Lung (tissue), 12 donors: Measurements from ENCODE around the gene PACRG. TPM values are rescaled to one million over a fixed set of nuclear protein-coding genes. Genes with fewer than 3 reads are reported as not detected.
A peak's percentile ranks its signal among the peaks of the same experiment; 100 is the strongest.

Experiments used
- ATAC-seq: fragments of 200-7000 bp; cut with Tn5 transposase; one replicate; pipeline ENCODE4 v1.9.1; 2020; ENCODE audit warnings: moderate number of reproducible peaks; ENCODE audit not compliant: insufficient read depth, low FRiP score
- DNase-seq, 3 donors: peaks; one replicate each; pipeline ENCODE4 v3.0.0-alpha.2; 2013 to 2017
- H3K27ac ChIP-seq, 2 donors: one replicate each; pipeline ENCODE4 v1.5.1; 2013; ENCODE audit warnings: mild to moderate bottlenecking in 2 of 2, moderate library complexity in 2 of 2, control low read depth in 1 of 2, inconsistent platforms in 1 of 2, low read depth in 1 of 2, low read length in 1 of 2
- H3K27me3 ChIP-seq, 3 donors: one replicate each; pipeline ENCODE4 v1.5.1; 2013; ENCODE audit warnings: low read length in 2 of 3; ENCODE audit not compliant: control insufficient read depth in 3 of 3, insufficient read depth in 3 of 3
- H3K36me3 ChIP-seq, 4 donors: one replicate each; pipeline ENCODE4 v1.5.1; 2013; ENCODE audit warnings: low read length in 4 of 4, mild to moderate bottlenecking in 1 of 4, moderate library complexity in 1 of 4; ENCODE audit not compliant: control insufficient read depth in 4 of 4, insufficient read depth in 4 of 4
- H3K4me1 ChIP-seq, 5 donors: one replicate each; pipeline ENCODE4 v1.5.1; 2013; ENCODE audit warnings: low read length in 5 of 5, mild to moderate bottlenecking in 2 of 5, moderate library complexity in 1 of 5; ENCODE audit not compliant: control insufficient read depth in 5 of 5, insufficient read depth in 5 of 5
- H3K4me3 ChIP-seq: one replicate; pipeline ENCODE4 v1.5.1; 2013; ENCODE audit warnings: mild to moderate bottlenecking, control low read depth, moderate library complexity
- H3K9ac ChIP-seq, 2 donors: one replicate each; pipeline ENCODE4 v1.5.1; 2013; ENCODE audit warnings: low read length in 2 of 2, control low read depth in 1 of 2; ENCODE audit not compliant: insufficient read depth in 1 of 2
- H3K9me3 ChIP-seq, 4 donors: one replicate each; pipeline ENCODE4 v1.5.1; 2013; ENCODE audit warnings: low read length in 3 of 4, mild to moderate bottlenecking in 1 of 4, moderate library complexity in 1 of 4; ENCODE audit not compliant: control insufficient read depth in 4 of 4, insufficient read depth in 3 of 4
- CTCF ChIP-seq: IDR thresholded peaks from 2 replicates; pipeline ENCODE4 v1.5.1; 2012; ENCODE audit warnings: mild to moderate bottlenecking; ENCODE audit errors: control extremely low read depth, extremely low read depth
- WGBS, 2 donors: extraction: QIAGEN DNeasy Blood & Tissue Kit; methylation state at CpG; one replicate each; pipeline ENCODE4 v1.1.7; 2013; 5-methylcytosine and 5-hydroxymethylcytosine counted together
- polyA plus RNA-seq, 2 donors: library from polyadenylated mRNA; stranded (reverse); fragments of 200-250 nt; gene quantifications; one replicate each; pipeline ENCODE4 v1.2.1, GENCODE V29; 2013
- total RNA-seq, 2 donors: library from RNA; depleted of rRNA in 1 of 2; stranded (reverse); fragments of >200 nt in 1 of 2; gene quantifications; one replicate each; pipeline ENCODE4 v1.2.1, GENCODE V29; 2014 to 2021
- donor health status: control.
- donor health status: control.
- donor health status: Bipolar disorder and iron deficiency.
- donor health status: healthy.
- donor health status: DM: yes; HTN: yes; CAD: no.

The PACRG gene
- total and polyA plus RNA-seq, 4 donors = 3.8 to 26.6 (median 7.4) TPM

- H3K4me3 ChIP-seq = no peak overlapping the region
- H3K9ac ChIP-seq = no peak overlapping the region
- DNase-seq (no peak), ATAC-seq (peak; percentile 31)
- WGBS, 2 donors = 78 to 84% methylated on average over 10 of the region's 10 CpGs
- no peaks in the 10 kb centered on the region for H3K9me3 ChIP-seq
- H3K27ac ChIP-seq = peak overlapping the region in 1 of 2 donors; percentile 37
- no peaks in the 10 kb centered on the region for H3K36me3 ChIP-seq
- TF ChIP-seq CTCF = no peak
- H3K27me3 ChIP-seq = no peaks in the 10 kb centered on the region
- peaks cover 0 to 3% (median 0%) of the 10 kb centered on the region in 5 donors for H3K4me1 ChIP-seq
Observed at GRCh38 chr6:163231356-163232014, 503.7 kb downstream of the PACRG start.

- no peak for TF ChIP-seq CTCF
- no peaks in the 10 kb centered on the region for H3K36me3 ChIP-seq
- no peaks in the 10 kb centered on the region for H3K27me3 ChIP-seq
- H3K4me3 ChIP-seq = no peak overlapping the region
- H3K9ac ChIP-seq = no peak overlapping the region
- H3K4me1 ChIP-seq = peaks cover 0 to 3% (median 0%) of the 10 kb centered on the region in 5 donors
- no peaks in the 10 kb centered on the region for H3K9me3 ChIP-seq
- peak overlapping the region in 1 of 2 donors; percentile 29 for H3K27ac ChIP-seq
- 73 to 75% methylated on average over 7 of the region's 7 CpGs for WGBS, 2 donors
- DNase-seq (no peak), ATAC-seq (peak; percentile 59)
Observed at GRCh38 chr6:163232015-163232523, 504.3 kb downstream of the PACRG start.

- DNase-seq (no peak), ATAC-seq (peak; percentile 14)
- WGBS, 2 donors = 95% methylated on average over 6 of the region's 6 CpGs
- peaks cover 0 to 3% (median 0%) of the 10 kb centered on the region in 5 donors for H3K4me1 ChIP-seq
- TF ChIP-seq CTCF = no peak
- no peak overlapping the region for H3K9ac ChIP-seq
- H3K27ac ChIP-seq = peak overlapping the region in 1 of 2 donors; percentile 29
- H3K4me3 ChIP-seq = no peak overlapping the region
- no peaks in the 10 kb centered on the region for H3K36me3 ChIP-seq
- H3K27me3 ChIP-seq = no peaks in the 10 kb centered on the region
- H3K9me3 ChIP-seq = no peaks in the 10 kb centered on the region
Observed at GRCh38 chr6:163232649-163233048, 504.9 kb downstream of the PACRG start.
